WTC11 (cell line): ENCODE measurements around the gene DRP2. TPM values are rescaled to one million over a fixed set of nuclear protein-coding genes. Genes with fewer than 3 reads are reported as not detected.

ENCODE experiments used
- ATAC-seq: fragments of 200-7000 bp; cut with Tn5 transposase; 2 replicates; pipeline ENCODE4 v1.10.0; 2021; ENCODE audit warnings: mild to moderate bottlenecking, moderate library complexity
- CTCF ChIA-PET: fragments of 300-600 bp; sonication (Branson Sonifier 250); formaldehyde crosslinking; loops from one replicate; lab custom pipeline; 2021; ENCODE audit warnings: antibody characterized with exemption; lab: Charles Lee
- POLR2A ChIA-PET: fragments of 350-600 bp; sonication (Branson Sonifier 250); formaldehyde crosslinking; loops from one replicate; lab custom pipeline; 2021; ENCODE audit warnings: antibody characterized with exemption; lab: Charles Lee
- DNase-seq: peaks from one replicate; pipeline ENCODE4 v3.0.0; 2021; ENCODE audit warnings: low spot score
- H3K27ac Mint-ChIP-seq: 2 replicates; pipeline ENCODE4 v1.8.0; 2021; ENCODE audit warnings: mixed read lengths
- H3K27me3 Mint-ChIP-seq: 2 replicates; pipeline ENCODE4 v1.8.0; 2021; ENCODE audit warnings: low read depth, mild to moderate bottlenecking, moderate library complexity, mixed read lengths
- H3K36me3 Mint-ChIP-seq: 2 replicates; pipeline ENCODE4 v1.8.0; 2021; ENCODE audit warnings: mixed read lengths
- H3K4me1 Mint-ChIP-seq: 2 replicates; pipeline ENCODE4 v1.8.0; 2022; ENCODE audit warnings: mixed read lengths
- H3K4me3 Mint-ChIP-seq: 2 replicates; pipeline ENCODE4 v1.8.0; 2021; ENCODE audit warnings: mild to moderate bottlenecking, moderate library complexity, mixed read lengths
- H3K9me3 Mint-ChIP-seq: 2 replicates; pipeline ENCODE4 v1.8.0; 2021; ENCODE audit warnings: mixed read lengths
- ATF1 ChIP-seq: sonication (generic); formaldehyde crosslinking; IDR thresholded peaks from 2 replicates; pipeline ENCODE4 v1.8.1; 2023; ENCODE audit warnings: mild to moderate bottlenecking, moderate library complexity, missing genetic modification reagents
- CBFB ChIP-seq: sonication (generic); formaldehyde crosslinking; IDR thresholded peaks from 2 replicates; pipeline ENCODE4 v1.8.1; 2022; ENCODE audit warnings: mild to moderate bottlenecking, low read depth, missing genetic modification reagents
- E2F1 ChIP-seq: sonication (generic); formaldehyde crosslinking; IDR thresholded peaks from 2 replicates; pipeline ENCODE4 v1.8.0; 2022; ENCODE audit warnings: mild to moderate bottlenecking, missing genetic modification reagents
- ELF4 ChIP-seq: sonication (generic); formaldehyde crosslinking; IDR thresholded peaks from 2 replicates; pipeline ENCODE4 v1.8.1; 2022; ENCODE audit warnings: low read depth, mild to moderate bottlenecking, moderate library complexity, missing genetic modification reagents
- EMX1 ChIP-seq: fragments of 250-450 bp; sonication (Bioruptor Pico); IDR thresholded peaks from 2 replicates; pipeline ENCODE4 v1.8.0; 2021; ENCODE audit warnings: mild to moderate bottlenecking
- FOXP1 ChIP-seq: sonication (generic); formaldehyde crosslinking; IDR thresholded peaks from 2 replicates; pipeline ENCODE4 v1.8.0; 2022; ENCODE audit warnings: missing genetic modification reagents, mild to moderate bottlenecking, moderate library complexity, borderline replicate concordance
- IRF2 ChIP-seq: sonication (generic); formaldehyde crosslinking; IDR thresholded peaks from 2 replicates; pipeline ENCODE4 v1.8.0; 2022; ENCODE audit warnings: low read depth, missing genetic modification reagents, borderline replicate concordance
- KAT7 ChIP-seq: sonication (generic); formaldehyde crosslinking; IDR thresholded peaks from 2 replicates; pipeline ENCODE4 v1.8.1; 2023; ENCODE audit warnings: missing genetic modification reagents, mild to moderate bottlenecking, borderline replicate concordance
- MAX ChIP-seq: sonication (generic); formaldehyde crosslinking; IDR thresholded peaks from 2 replicates; pipeline ENCODE4 v1.8.0; 2022; ENCODE audit warnings: mild to moderate bottlenecking, missing genetic modification reagents
- MYBL2 ChIP-seq: sonication (generic); formaldehyde crosslinking; IDR thresholded peaks from 2 replicates; pipeline ENCODE4 v1.8.1; 2023; ENCODE audit warnings: mild to moderate bottlenecking, moderate library complexity, missing genetic modification reagents
- OVOL2 ChIP-seq: fragments of 250-450 bp; sonication (Bioruptor Pico); IDR thresholded peaks from 2 replicates; pipeline ENCODE4 v1.9.0; 2021; ENCODE audit warnings: mild to moderate bottlenecking, borderline replicate concordance
- TCF7 ChIP-seq: sonication (generic); formaldehyde crosslinking; IDR thresholded peaks from 2 replicates; pipeline ENCODE4 v1.8.0; 2022; ENCODE audit warnings: mild to moderate bottlenecking, low read depth, missing genetic modification reagents, moderate library complexity
- TEAD4 ChIP-seq: sonication (generic); formaldehyde crosslinking; IDR thresholded peaks from 2 replicates; pipeline ENCODE4 v1.8.0; 2022; ENCODE audit warnings: mild to moderate bottlenecking, missing genetic modification reagents
- ZNF121 ChIP-seq: sonication (generic); formaldehyde crosslinking; IDR thresholded peaks from 2 replicates; pipeline ENCODE4 v1.8.0; 2023; ENCODE audit warnings: missing genetic modification reagents
- ZNF263 ChIP-seq: sonication (generic); formaldehyde crosslinking; IDR thresholded peaks from 2 replicates; pipeline ENCODE4 v1.8.1; 2022; ENCODE audit warnings: low read depth, mild to moderate bottlenecking, moderate library complexity, missing genetic modification reagents
- ZNF416 ChIP-seq: fragments of 250-450 bp; sonication (Bioruptor Pico); IDR thresholded peaks from 2 replicates; pipeline ENCODE4 v1.9.0; 2021; ENCODE audit warnings: mild to moderate bottlenecking, inconsistent platforms
- total RNA-seq: library from RNA; stranded (reverse); gene quantifications from 3 replicates; pipeline ENCODE4 v1.2.3, GENCODE V29; 2021
- TF ChIP-seq, protein P1 (sequence below): fragments of 250-450 bp; sonication (Bioruptor Pico); IDR thresholded peaks from 2 replicates; pipeline ENCODE4 v1.8.0; 2021; ENCODE audit warnings: mild to moderate bottlenecking
- TF ChIP-seq, protein P2 (sequence below): sonication (generic); formaldehyde crosslinking; IDR thresholded peaks from 2 replicates; pipeline ENCODE4 v1.8.1; 2022; ENCODE audit warnings: mild to moderate bottlenecking, moderate library complexity, missing genetic modification reagents
- TF ChIP-seq, protein P3 (sequence below): sonication (generic); formaldehyde crosslinking; IDR thresholded peaks from 2 replicates; pipeline ENCODE4 v1.8.1; 2022; ENCODE audit warnings: low read depth, mild to moderate bottlenecking, moderate library complexity, missing genetic modification reagents, borderline replicate concordance
- TF ChIP-seq, protein P4 (sequence below): sonication (generic); formaldehyde crosslinking; IDR thresholded peaks from 2 replicates; pipeline ENCODE4 v1.8.0; 2022; ENCODE audit warnings: mild to moderate bottlenecking, missing genetic modification reagents

The DRP2 gene
- total RNA-seq, 1 experiment from 2014 or later = 0.52 TPM

DNA sequence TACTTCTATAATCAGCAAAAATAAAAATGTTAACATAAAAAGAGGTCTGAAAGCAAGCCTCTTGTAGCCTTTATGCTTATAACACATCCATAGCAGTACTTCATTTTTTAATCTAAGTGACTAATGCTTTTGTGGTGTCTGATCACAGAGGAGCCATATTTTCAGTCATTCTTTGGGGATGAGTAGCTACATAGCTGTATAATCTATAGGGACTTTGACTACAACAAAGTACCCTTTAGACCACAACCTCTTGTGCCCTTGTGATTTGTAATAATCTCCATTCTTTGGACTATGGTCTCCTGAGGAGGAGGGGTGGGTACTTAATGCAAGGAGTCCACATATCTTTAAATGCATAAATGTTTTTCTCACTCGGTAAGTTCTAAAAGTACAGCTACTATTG is 9.6 kb downstream of the DRP2 start:
- H3K27ac Mint-ChIP-seq = no peak overlapping the region
- TF ChIP-seq ELF4 (CRISPR knock-in tag) (no peak), OVOL2 (no peak), ZNF263 (CRISPR knock-in tag) (no peak), TCF7 (CRISPR knock-in tag) (no peak), IRF2 (CRISPR knock-in tag) (no peak), ZNF416 (no peak), EMX1 (no peak), ZNF121 (CRISPR knock-in tag) (no peak), MAX (no peak), MYBL2 (CRISPR knock-in tag) (no peak), FOXP1 (no peak), CBFB (CRISPR knock-in tag) (no peak), ATF1 (CRISPR knock-in tag) (no peak)
- TF ChIP-seq, protein P1, sequence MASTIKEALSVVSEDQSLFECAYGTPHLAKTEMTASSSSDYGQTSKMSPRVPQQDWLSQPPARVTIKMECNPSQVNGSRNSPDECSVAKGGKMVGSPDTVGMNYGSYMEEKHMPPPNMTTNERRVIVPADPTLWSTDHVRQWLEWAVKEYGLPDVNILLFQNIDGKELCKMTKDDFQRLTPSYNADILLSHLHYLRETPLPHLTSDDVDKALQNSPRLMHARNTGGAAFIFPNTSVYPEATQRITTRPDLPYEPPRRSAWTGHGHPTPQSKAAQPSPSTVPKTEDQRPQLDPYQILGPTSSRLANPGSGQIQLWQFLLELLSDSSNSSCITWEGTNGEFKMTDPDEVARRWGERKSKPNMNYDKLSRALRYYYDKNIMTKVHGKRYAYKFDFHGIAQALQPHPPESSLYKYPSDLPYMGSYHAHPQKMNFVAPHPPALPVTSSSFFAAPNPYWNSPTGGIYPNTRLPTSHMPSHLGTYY (CRISPR knock-in tag) = no peak
- TF ChIP-seq, protein P2, sequence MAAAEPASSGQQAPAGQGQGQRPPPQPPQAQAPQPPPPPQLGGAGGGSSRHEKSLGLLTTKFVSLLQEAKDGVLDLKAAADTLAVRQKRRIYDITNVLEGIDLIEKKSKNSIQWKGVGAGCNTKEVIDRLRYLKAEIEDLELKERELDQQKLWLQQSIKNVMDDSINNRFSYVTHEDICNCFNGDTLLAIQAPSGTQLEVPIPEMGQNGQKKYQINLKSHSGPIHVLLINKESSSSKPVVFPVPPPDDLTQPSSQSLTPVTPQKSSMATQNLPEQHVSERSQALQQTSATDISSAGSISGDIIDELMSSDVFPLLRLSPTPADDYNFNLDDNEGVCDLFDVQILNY (CRISPR knock-in tag) = no peak
- TF ChIP-seq, protein P3, sequence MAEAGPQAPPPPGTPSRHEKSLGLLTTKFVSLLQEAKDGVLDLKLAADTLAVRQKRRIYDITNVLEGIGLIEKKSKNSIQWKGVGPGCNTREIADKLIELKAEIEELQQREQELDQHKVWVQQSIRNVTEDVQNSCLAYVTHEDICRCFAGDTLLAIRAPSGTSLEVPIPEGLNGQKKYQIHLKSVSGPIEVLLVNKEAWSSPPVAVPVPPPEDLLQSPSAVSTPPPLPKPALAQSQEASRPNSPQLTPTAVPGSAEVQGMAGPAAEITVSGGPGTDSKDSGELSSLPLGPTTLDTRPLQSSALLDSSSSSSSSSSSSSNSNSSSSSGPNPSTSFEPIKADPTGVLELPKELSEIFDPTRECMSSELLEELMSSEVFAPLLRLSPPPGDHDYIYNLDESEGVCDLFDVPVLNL (CRISPR knock-in tag) = no peak
- no peak for ATAC-seq
- H3K4me3 Mint-ChIP-seq = no peak overlapping the region
- POLR2A ChIA-PET = no interaction called here
- no peaks in the 10 kb centered on the region for H3K27me3 Mint-ChIP-seq
- DNase-seq = no peak
- H3K36me3 Mint-ChIP-seq = no peaks in the 10 kb centered on the region
- H3K9me3 Mint-ChIP-seq = no peaks in the 10 kb centered on the region
- peaks cover 5% of the 10 kb centered on the region for H3K4me1 Mint-ChIP-seq
- CTCF ChIA-PET = no interaction called here

DNA sequence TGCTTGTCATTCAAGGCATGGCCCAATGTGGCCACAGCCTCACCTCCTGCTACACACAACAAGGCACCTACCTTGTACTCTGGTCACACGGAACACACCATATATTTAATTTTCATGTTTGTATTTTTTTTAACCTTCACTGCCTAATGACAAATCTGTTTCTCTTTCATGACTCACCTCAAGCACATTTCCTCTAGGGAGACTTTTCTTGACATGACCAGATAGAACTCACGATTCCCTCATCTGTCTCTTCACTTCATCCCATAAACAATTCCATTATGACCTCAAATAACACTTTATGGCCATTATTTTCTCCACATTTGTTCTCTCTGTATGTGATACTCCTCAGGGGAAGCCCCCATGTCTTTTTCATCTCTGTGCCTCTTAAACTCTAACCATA is 11.1 kb downstream of the DRP2 start:
- no peak for ATAC-seq
- CTCF ChIA-PET = no interaction called here
- TF ChIP-seq, protein P4, sequence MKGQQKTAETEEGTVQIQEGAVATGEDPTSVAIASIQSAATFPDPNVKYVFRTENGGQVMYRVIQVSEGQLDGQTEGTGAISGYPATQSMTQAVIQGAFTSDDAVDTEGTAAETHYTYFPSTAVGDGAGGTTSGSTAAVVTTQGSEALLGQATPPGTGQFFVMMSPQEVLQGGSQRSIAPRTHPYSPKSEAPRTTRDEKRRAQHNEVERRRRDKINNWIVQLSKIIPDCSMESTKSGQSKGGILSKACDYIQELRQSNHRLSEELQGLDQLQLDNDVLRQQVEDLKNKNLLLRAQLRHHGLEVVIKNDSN (CRISPR knock-in tag) = no peak
- TF ChIP-seq KAT7 (CRISPR knock-in tag) = no peak
- no peak for TF ChIP-seq E2F1 (CRISPR knock-in tag)
- Mint-ChIP-seq H3K4me1 (peaks cover 7% of the 10 kb centered on the region), H3K27ac (no peak overlapping the region), H3K9me3 (no peaks in the 10 kb centered on the region), H3K4me3 (no peak overlapping the region), H3K36me3 (no peaks in the 10 kb centered on the region), H3K27me3 (no peaks in the 10 kb centered on the region)
- POLR2A ChIA-PET = no interaction called here
- no peak for DNase-seq

DNA sequence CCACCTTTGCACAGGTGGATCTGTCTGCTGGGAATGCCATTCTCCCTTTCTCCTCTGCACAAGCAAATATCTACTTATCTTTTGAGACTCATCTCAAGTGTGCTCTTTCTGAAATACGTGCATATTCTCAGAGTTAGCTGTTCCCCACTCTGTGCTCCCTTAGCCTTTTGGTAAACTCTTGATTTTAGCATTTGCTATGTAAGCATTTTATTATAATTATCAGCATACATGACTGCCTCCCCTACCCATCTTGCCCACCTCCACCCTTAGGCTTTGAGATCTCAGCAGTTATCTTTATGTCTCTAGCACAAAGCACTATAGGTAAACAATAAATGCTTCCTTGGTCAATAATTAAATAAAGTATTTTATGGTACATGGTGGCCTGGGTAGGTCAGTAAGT is 11.5 kb downstream of the DRP2 start:
- CTCF ChIA-PET = no interaction called here
- H3K9me3 Mint-ChIP-seq = no peaks in the 10 kb centered on the region

More for the DNA sequence above, 11.5 kb downstream of the DRP2 start:
- POLR2A ChIA-PET = no interaction called here
- Mint-ChIP-seq H3K27ac (no peak overlapping the region), H3K27me3 (no peaks in the 10 kb centered on the region), H3K36me3 (no peaks in the 10 kb centered on the region), H3K4me3 (no peak overlapping the region), H3K4me1 (peaks cover 7% of the 10 kb centered on the region)
- DNase-seq = no peak
- no peak for TF ChIP-seq TEAD4 (CRISPR knock-in tag)
- ATAC-seq = no peak
